GM12878 (cell line): ENCODE data around the gene TMEM178A. TPM values are rescaled to one million over a fixed set of nuclear protein-coding genes. Genes with fewer than 3 reads are reported as not detected.

Experiments
- ATAC-seq: fragments of 200-7000 bp; cut with Tn5 transposase; 3 replicates; pipeline ENCODE4 v1.9.1; 2020; ENCODE audit warnings: mild to moderate bottlenecking, moderate library complexity
- BruUV-seq: library from RNA; stranded (reverse); fragments of 400-500 nt; replicated peaks from 2 replicates; lab custom pipeline; 2021; lab: Mats Ljungman, UMichigan
- CTCF ChIA-PET: fragments of 300-600 bp; sonication (Branson Sonifier 250); formaldehyde crosslinking; extraction: SDS; loops from one replicate; lab custom pipeline; 2021; ENCODE audit warnings: inconsistent platforms; lab: Yijun Ruan, JAX
- POLR2A ChIA-PET: fragments of 350-600 bp; formaldehyde crosslinking; extraction: SDS; loops from one replicate; lab custom pipeline; 2021; ENCODE audit warnings: inconsistent platforms; lab: Charles Lee
- RAD21 ChIA-PET: fragments of 300-600 bp; sonication (Branson Sonifier 250); formaldehyde crosslinking; loops from one replicate; lab custom pipeline; 2023; ENCODE audit warnings: antibody characterized with exemption; ENCODE audit not compliant: unreplicated experiment; lab: Charles Lee
- SMC1A ChIA-PET: fragments of 300-600 bp; sonication (Branson Sonifier 250); formaldehyde crosslinking; loops from one replicate; lab custom pipeline; 2023; ENCODE audit not compliant: unreplicated experiment, uncharacterized antibody; lab: Charles Lee
- DNase-seq: peaks from one replicate; pipeline ENCODE4 v3.0.0-alpha.2; 2011; ENCODE audit warnings: low read depth, low spot score
- FAIRE-seq: peaks from 3 replicates; lab custom pipeline; 2011; peaks lifted over from hg19 to GRCh38; lab: Jason Lieb, UNC
- H2AFZ ChIP-seq: 2 replicates; pipeline ENCODE4 v1.6.0; 2011; ENCODE audit warnings: low read depth, low read length, control low read depth; ENCODE audit not compliant: control insufficient read depth
- H3K27ac ChIP-seq: 2 replicates; pipeline ENCODE4 v1.5.1; 2011; ENCODE audit warnings: control low read depth; ENCODE audit not compliant: control insufficient read depth, insufficient read depth
- H3K27me3 ChIP-seq, 2 experiments: replicated peaks in 1 of 2; 2 replicates each; pipeline versions ENCODE4 v1.6.0 to v1.6.1; 2011; ENCODE audit warnings: low read length in 1 of 2; ENCODE audit not compliant: control insufficient read depth in 2 of 2, insufficient read depth in 2 of 2
- H3K36me3 ChIP-seq, 2 experiments: 2 replicates each; pipeline ENCODE4 v1.5.1; 2011; ENCODE audit warnings: low read length in 1 of 2; ENCODE audit not compliant: control insufficient read depth in 2 of 2, insufficient read depth in 2 of 2
- H3K4me1 ChIP-seq: 2 replicates; pipeline ENCODE4 v1.6.1; 2011; ENCODE audit warnings: mild to moderate bottlenecking, low read length, moderate library complexity, mixed read lengths; ENCODE audit not compliant: control insufficient read depth, insufficient read depth
- H3K4me2 ChIP-seq: 2 replicates; pipeline ENCODE4 v1.6.0; 2011; ENCODE audit warnings: control low read depth; ENCODE audit not compliant: control insufficient read depth, insufficient read depth
- H3K4me3 ChIP-seq: fragments of 200-600 bp; sonication (generic); 2 replicates; pipeline ENCODE4 v1.5.1; 2016
- H3K79me2 ChIP-seq: 2 replicates; pipeline ENCODE4 v1.6.0; 2011; ENCODE audit warnings: low read length; ENCODE audit not compliant: control insufficient read depth, insufficient read depth
- H3K9ac ChIP-seq: 2 replicates; pipeline ENCODE4 v1.8.0; 2011; ENCODE audit warnings: low read length, control low read depth, mixed read lengths; ENCODE audit not compliant: control insufficient read depth, insufficient read depth
- H3K9me3 ChIP-seq: replicated peaks from 3 replicates; pipeline ENCODE4 v1.5.1; 2011; ENCODE audit warnings: mild to moderate bottlenecking, low read length; ENCODE audit not compliant: control insufficient read depth, insufficient read depth
- H4K20me1 ChIP-seq: 2 replicates; pipeline ENCODE4 v1.6.0; 2011; ENCODE audit not compliant: control insufficient read depth, insufficient read depth
- CEBPB ChIP-seq, 2 experiments: fragments of 150-350 bp in 1 of 2; IDR thresholded peaks; 2 replicates each; pipeline ENCODE4 v1.6.1; 2012 to 2014; ENCODE audit warnings: low read depth in 2 of 2, low read length in 2 of 2, borderline replicate concordance in 1 of 2, inconsistent platforms in 1 of 2
- CHD4 ChIP-seq: fragments of 200-600 bp; sonication (generic); IDR thresholded peaks from 2 replicates; pipeline ENCODE4 v1.6.1; 2016; ENCODE audit warnings: mild to moderate bottlenecking
- EZH2 ChIP-seq: IDR thresholded peaks from 2 replicates; pipeline ENCODE4 v1.6.1; 2012; ENCODE audit warnings: low read depth, mild to moderate bottlenecking, control low read depth, inconsistent platforms, low read length, borderline replicate concordance; ENCODE audit not compliant: control insufficient read depth
- IKZF2 ChIP-seq, 2 experiments: fragments of 450-650 bp; IDR thresholded peaks; 2 replicates each; pipeline ENCODE4 v1.6.1; 2017; ENCODE audit warnings: mild to moderate bottlenecking in 2 of 2, moderate library complexity in 2 of 2
- KLF5 ChIP-seq: fragments of 450-650 bp; IDR thresholded peaks from 2 replicates; pipeline ENCODE4 v1.6.1; 2014; ENCODE audit warnings: mild to moderate bottlenecking; ENCODE audit not compliant: partially characterized antibody
- MTA2 ChIP-seq: fragments of 450-650 bp; IDR thresholded peaks from 2 replicates; pipeline ENCODE4 v1.6.1; 2016; ENCODE audit warnings: low read depth, mild to moderate bottlenecking, moderate library complexity
- RELA ChIP-seq: fragments of 450-650 bp; IDR thresholded peaks from 2 replicates; pipeline ENCODE4 v1.8.0; 2014; ENCODE audit warnings: borderline replicate concordance; ENCODE audit not compliant: partially characterized antibody
- WGBS: methylation state at CpG from one replicate; pipeline ENCODE4 v1.1.6; 2016; ENCODE audit warnings: low lambda C conversion rate; ENCODE audit not compliant: insufficient replicate concordance, insufficient coverage; ENCODE audit errors: missing lambda C conversion rate; 5-methylcytosine and 5-hydroxymethylcytosine counted together
- in situ Hi-C: fragments of 300-500 bp; cut with MboI; formaldehyde crosslinking; loops from 9 replicates; pipeline ENCODE4 v1.14.3; 2018; ENCODE audit warnings: mixed read lengths
- intact Hi-C: fragments of 100-400 bp; cut with micrococcal nuclease; formaldehyde crosslinking; loops from one replicate; pipeline ENCODE4 v1.14.2; 2022; ENCODE audit not compliant: unreplicated experiment
- polyA plus RNA-seq, 11 experiments: library from polyadenylated mRNA; depleted of rRNA in 4 of 11; unstranded in 6 of 11; stranded (reverse) in 5 of 11; fragments of >200 nt; fragmentation: Nextera tagmentation in 4 of 11; fragmentation: Illumina TruSeq in 1 of 11; extraction: Ambion mirVana in 4 of 11; extraction: Trizol in 1 of 11; gene quantifications; 1 replicate in 1 of 11; 2 replicates in 10 of 11; pipeline versions ENCODE4 v1.2.1 to v1.2.3, GENCODE V29; 2011 to 2016; ENCODE audit warnings: inconsistent platforms in 2 of 11, missing spikeins in 2 of 11, low read depth in 1 of 11
- total RNA-seq, 4 experiments: library from RNA; depleted of rRNA in 3 of 4; stranded (reverse); fragments of >200 nt in 3 of 4; fragmentation: Illumina TruSeq in 1 of 4; extraction: Trizol in 1 of 4; gene quantifications; 2 replicates each; pipeline versions ENCODE4 v1.2.1 to v1.2.3, GENCODE V29; 2013 to 2021
- TF ChIP-seq, protein P1 (sequence below): IDR thresholded peaks from 2 replicates; pipeline ENCODE4 v1.6.1; 2012; ENCODE audit warnings: low read depth, low read length, improper control_type of control experiment

TMEM178A gene
- total and polyA plus RNA-seq, 10 of the 15 experiments (the other 5 are each of a cell fraction or from before 2014, with no cell fraction given) = not detected

DNA sequence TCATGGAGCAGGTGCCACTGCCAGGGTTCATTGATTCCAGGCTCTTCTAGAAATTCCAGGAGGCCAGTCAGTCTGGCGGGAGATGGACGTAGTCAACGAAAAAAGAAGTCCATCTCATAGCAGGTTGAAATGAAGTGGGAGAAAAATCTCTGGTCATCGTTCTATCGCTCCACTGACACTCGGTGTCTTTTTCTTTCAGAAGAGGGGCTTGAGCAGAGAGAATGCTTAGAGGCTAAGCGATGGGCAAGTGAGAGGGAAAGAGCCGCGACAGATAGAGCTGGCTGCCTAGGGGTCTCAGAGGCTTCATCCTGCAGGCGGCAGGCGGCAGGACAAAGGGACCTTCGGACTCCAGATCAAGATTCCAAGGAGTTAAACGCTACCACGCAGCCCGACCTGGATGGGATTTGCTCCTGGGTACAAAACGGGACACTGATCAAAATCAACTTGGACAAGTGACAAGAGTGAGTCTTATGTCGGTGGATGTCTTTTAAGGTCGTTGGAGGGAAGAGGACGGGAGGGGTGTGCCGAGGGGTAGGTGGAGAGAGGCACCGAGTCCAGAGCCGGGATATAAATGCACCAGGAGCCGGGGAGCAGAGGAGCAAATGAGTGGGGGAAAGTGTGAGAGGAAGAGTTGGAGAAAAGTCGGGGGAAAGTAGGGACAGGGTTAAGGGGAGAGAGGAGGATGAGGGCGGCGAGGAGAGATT, 677 bp upstream of the TMEM178A start:
- TF ChIP-seq MTA2 (no peak), EZH2 (no peak), KLF5 (no peak), CEBPB (IDR thresholded peaks at IDR 0.05; ENCODE audit: borderline replicate concordance in 1 of 2, low read depth in 2 of 2, low read length in 2 of 2) (no peak), RELA (no peak), CHD4 (no peak), IKZF2 (IDR thresholded peaks at IDR 0.05) (no peak)
- TF ChIP-seq, protein P1, sequence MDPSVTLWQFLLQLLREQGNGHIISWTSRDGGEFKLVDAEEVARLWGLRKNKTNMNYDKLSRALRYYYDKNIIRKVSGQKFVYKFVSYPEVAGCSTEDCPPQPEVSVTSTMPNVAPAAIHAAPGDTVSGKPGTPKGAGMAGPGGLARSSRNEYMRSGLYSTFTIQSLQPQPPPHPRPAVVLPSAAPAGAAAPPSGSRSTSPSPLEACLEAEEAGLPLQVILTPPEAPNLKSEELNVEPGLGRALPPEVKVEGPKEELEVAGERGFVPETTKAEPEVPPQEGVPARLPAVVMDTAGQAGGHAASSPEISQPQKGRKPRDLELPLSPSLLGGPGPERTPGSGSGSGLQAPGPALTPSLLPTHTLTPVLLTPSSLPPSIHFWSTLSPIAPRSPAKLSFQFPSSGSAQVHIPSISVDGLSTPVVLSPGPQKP = no peak
- ATAC-seq (no peak), FAIRE-seq (no peak), DNase-seq (no peak)
- H3K27me3 ChIP-seq = peaks cover 4 to 21% of the 10 kb centered on the region in 2 experiments; a peak in 3 of 4 replicates
- H3K9me3 ChIP-seq = no peaks in the 10 kb centered on the region
- no TSS peak for BruUV-seq
- WGBS = 57% methylated on average over 25 of the region's 26 CpGs
- H3K4me3 ChIP-seq = no peak overlapping the region
- in situ Hi-C loops = no loop called here
- ChIA-PET RAD21 (no interaction called here), SMC1A (no interaction called here), CTCF (no interaction called here), POLR2A (no interaction called here)
- H3K9ac ChIP-seq = no peak overlapping the region
- no peak overlapping the region for H3K4me2 ChIP-seq
- H3K36me3 ChIP-seq = no peaks in the 10 kb centered on the region
- no peak overlapping the region for H2AFZ ChIP-seq
- intact Hi-C loops = no loop called here
- H3K4me1 ChIP-seq = no peaks in the 10 kb centered on the region
- H4K20me1 ChIP-seq = no peaks in the 10 kb centered on the region
- H3K79me2 ChIP-seq = no peaks in the 10 kb centered on the region
- no peak overlapping the region for H3K27ac ChIP-seq
